ENCODE results near the gene CENPP.

- no peak for TF ChIP-seq POLR2A (IDR thresholded peaks at IDR 0.05)
- TF ChIP-seq CTCF (IDR thresholded peaks at IDR 0.05): no peak
These were observed 293 bp downstream of the CENPP start for GRCh38 chr9:92325991-92326500.

Data from body of pancreas (tissue), 4 donors.